HG03045 (cell line): ENCODE results near the gene FGA.
"Not testable (repeated sequence)": the region's sequence is repeated elsewhere in the genome, so short reads cannot be mapped to it uniquely, and the experiment has no call there.

Experiments used
- ATAC-seq: cut with Tn5 transposase; IDR thresholded peaks from one replicate; pipeline ENCODE4 v1.9.1; 2021; ENCODE audit warnings: mild to moderate bottlenecking, moderate library complexity; ENCODE audit not compliant: unreplicated experiment

The FGA gene

DNA sequence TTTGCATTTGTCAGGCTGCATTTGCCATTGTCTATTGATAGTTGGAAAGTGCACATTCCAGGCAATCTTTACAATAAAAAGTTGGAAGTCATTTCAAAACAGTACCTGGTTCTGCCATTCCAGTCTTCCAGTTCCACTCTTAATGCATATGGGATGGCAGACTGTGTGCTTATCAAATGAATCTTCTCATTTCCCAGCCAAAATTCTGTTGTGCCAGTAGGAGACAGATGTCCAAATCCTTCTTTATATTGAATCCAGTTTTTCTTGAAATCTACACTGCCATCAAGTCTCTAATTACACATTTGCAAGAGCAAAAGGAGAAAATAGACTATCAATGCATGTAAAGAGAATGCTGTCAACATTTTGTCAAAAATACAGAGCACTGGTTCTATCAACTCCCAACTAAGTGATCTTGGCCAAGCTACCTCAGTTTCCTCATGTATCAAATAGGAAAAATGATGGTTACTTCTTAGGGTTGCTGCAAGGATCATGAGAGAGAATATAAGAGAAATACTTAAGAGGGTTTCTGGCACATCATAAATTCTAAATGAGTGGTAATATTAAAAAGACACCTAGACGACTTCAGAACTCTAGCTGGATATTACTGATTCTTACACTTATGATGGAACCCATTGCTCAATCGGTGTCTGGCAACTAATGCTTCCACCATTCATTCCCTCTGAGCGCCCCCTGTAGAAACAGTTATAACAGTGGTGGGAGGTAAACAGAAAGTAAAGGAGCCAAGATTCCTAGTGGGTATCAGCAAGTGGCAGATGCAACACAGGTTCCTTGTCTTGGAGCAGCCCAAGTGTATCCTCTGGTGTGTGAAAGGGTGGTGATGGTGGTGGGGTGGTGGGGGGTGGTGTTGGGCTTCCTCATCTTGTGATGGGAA, 18.1 kb upstream of the FGA start:
- no peak for ATAC-seq

DNA sequence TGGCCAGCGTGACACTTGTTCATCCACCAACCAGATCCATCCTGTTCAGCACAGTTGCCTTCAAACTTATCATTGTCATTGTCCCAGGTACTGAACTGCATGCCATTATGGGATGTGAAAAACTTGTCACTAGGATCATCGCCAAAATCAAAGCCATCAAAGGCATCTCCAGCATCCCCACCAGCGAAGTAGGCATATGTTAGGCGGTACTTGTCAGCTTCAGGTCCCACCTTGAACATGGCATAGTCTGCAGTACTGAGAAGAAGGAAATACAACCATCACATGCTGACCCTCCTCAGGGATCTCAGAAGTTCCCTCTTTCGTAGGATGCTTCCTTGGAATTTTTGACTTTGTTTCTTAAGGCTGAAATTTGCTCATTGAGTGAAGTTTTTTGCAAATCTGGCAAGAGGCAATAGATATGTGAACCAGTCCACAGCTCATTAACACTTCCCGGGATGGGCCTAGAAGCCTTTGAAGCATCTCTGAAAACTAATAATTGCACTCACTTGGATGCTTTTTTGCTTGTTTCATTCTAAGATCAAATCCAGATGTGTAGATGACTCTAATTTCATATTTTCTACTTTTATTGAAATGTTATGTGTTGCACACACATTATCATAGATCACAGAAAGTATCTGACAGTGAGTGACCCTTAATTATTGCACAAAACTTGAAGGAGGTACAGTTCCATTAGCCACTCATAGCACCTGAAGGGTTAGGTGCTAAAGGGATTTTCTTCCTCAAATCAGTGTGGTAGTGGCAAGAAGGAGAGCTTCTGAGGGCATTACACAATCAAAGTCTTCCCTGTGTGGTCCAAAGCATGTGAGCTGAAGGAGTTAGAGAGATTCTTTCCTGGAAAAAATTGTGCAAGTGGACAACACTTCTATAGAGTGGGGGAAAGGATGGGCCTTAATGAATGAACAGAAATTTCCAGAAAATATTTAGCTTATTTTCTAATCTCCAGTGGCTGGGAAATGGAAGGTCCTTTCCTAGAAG, 16.5 kb upstream of the FGA start:
- no peak for ATAC-seq

DNA sequence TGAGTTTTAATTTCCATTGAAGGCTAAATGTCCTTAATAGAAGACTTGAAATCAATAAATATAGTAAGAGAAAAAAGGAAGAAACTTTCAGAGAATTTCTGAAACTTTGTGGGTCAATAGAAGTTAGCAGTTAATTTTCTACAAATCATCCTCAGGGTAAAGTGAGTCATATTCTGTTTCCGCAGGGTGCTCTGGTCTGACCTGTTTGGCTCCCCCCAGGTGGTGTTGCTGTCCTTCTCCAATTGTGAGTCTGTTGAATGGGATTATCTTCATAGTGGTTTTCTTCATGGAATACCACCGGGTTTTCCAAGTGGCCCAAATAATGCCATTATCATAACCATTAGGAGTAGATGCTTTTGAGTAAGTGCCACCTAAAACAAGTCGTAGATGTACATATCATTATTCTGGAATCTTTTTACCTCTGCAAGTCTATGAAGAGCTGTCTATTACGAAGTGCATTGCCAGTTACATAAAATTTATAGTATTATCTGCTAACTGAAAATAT, 14.2 kb upstream of the FGA start:
- no peak for ATAC-seq

DNA sequence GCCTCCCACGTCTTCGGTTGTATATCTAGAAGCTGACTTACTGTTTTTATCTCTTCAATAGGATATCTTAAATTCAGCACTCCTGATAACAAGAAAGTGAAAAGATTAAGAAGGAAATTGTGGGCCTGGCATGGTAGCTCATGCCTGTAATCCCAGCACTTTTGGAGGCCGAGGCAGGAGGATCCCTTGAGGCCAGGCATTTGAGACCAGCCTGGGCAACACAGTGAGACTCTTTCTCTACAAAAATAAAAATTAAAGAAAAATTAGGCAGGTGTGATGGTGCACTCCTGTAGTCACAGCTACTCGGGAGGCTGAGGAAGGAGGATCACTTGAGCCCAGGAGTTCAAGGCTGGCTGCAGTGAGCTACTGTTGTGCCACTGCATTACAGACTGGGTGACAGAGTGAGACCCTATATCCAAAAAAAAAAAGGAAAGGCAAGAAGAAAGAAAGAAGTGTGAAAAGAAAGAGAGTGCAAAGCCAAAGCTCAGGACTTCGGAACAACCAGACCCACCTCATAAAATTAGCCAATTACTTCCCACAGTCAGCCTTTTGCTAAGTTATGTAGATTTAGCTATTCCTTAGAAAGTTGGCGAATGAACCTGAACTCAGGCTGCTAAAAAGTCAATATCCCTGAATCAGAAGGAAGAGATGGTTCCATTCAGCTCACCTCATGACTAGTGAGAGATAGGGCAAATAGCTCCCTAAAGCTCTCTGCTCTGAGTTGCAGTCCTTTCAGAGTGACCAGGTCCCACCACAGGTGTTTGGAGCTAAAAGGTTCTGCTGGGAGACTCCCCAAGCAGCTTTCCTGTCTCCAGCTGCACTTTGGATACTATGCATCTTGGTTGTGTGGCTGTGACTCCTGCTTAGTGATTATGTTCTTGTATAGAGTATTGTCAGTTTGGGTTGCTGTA, 12.7 kb upstream of the FGA start:
- no peak for ATAC-seq

DNA sequence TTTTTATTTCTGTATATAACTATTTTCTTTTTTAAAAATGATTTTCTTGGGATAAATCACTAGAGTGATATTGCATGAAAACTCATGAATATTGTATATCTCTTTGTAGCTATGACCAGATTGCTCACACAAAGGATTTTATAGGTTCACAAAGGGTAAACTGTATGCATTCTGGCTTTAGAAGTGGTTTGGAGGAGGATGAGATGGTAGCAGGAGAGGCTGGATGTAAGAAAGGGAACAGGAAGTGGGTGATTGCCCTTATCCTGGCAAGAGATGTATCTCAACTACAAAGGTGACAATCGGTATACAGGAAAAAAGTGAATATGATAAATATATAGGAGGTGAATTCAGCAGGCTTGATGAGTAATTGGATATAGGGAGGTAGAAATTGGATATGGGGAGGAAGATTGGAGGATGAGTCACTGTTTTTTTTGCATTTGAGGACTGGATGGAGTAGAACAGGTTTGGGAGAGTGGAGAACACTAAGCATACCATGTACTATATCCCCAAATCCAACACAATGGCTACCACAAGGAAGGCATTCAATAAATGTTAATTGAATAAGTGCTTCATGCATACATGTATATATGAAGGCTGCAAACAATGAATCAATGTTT, 12.0 kb upstream of the FGA start:
- ATAC-seq = no peak

DNA sequence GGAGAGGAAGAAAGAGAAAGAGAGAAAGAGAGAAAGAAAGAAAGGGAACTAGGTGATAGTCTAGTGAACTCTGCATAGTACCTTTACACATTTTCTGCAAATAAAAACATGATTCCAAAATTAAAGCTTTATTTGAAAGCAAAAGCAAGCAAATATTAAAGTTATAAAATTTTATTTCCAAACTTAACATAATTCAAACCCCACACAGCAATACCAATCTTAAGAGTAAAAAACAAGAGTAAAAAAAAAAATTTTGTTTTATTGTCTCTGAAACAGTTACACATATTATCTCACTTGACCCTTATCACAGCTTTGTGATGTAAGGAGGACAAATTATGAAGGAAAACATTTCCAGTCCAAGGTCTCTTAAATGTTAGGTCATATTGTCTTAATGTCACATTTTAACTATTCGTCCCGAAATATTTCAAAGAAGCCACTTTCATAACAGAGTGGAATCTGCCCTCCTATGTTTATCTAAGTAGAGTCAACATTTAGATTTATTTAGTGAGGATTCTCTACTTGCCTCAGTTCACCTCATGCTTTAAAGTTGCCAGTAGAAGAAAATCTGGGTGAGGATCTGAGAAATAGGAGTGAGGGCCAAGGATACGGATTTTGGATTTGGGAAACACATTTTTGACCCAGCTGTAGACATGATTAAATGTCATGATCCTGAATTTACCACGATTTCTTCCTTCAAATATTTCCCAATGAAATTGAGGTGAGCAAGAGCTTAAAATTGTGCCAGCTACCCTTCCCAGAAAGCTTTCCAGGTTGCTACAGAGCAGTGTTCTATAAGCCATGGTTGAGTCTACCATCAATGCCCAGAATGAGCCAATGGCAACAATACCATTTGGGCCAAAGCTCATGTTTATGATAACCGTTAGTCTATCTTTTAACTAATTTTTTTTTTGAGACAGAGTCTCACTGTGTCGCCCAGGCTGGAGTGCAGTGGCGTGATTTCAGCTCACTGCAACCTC, 7.5 kb upstream of the FGA start:
- no peak for ATAC-seq

DNA sequence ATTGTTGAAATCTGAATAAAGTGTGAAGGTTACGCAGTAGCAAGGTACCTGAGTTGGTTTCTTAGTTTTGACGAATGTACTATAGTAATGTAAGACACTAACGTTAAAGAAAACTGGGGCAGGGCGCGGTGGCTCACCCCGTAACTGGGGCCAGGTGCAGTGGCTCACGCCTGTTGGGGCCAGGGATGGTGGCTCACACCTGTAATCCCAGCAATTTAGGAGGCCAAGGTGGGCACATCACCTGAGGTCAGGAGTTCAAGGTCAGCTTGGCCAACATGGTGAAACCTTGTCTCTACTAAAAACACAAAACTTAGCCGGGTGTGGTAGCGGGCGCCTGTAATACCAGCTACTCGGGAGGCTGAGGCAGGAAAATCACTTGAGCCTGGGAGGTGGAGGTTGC, 6.7 kb upstream of the FGA start:
- not testable (repeated sequence) for ATAC-seq

DNA sequence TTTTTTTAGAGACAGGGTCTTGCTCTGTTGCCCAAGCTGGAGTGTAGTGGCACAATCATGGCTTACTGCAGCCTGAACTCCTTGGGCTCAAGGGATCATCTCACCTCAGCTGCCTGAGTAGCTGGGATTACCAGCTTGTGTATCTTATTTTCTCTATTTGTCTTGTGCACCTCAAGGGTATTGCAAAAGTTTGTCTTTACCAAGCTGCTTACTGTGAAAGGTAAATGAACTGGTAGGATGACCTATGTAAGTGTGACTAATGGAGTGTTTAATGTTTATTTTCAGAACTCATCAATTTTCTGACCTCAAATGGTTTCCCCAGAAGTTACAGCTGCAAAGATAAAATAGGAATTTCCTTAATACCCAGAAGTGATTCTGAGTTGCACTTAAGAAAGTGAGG, 5.3 kb upstream of the FGA start:
- ATAC-seq = no peak

DNA sequence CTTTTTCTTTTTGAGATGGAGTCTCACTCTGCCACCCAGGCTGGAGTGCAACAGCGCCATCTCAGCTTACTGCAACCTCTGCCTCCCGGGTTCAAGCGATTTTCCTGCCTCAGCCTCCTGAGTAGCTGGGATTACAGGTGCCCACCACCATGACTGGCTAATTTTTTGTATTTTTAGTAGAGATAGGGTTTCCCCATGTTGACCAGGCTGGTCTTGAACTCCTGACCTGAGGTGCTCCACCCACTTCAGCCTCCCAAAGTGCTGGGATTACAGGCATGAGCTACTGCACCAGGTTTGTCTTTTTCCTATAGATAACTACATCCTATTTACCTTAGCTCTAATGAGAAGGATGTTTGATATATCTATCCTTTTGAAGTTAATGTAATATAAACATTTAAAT, 3.8 kb upstream of the FGA start:
- not testable (repeated sequence) for ATAC-seq

DNA sequence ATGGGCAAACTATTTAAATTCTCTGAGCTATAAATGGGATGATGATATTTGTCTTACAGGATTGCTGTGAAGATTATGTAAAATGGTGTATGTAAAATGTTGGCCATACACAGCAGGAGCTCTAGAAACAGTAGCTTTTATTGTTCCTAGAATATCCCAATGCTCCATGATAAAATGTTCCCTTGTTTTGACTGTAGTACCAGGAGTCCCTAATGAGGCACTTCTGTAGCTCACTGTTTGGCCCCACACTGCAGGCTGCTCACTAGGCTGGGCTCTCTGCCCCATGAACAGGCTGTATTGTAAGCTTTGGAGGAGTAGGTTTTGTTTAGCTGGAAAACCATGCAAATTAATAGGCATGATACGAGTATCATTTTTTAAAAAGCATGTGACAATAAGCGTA, 3.3 kb upstream of the FGA start:
- no peak for ATAC-seq

DNA sequence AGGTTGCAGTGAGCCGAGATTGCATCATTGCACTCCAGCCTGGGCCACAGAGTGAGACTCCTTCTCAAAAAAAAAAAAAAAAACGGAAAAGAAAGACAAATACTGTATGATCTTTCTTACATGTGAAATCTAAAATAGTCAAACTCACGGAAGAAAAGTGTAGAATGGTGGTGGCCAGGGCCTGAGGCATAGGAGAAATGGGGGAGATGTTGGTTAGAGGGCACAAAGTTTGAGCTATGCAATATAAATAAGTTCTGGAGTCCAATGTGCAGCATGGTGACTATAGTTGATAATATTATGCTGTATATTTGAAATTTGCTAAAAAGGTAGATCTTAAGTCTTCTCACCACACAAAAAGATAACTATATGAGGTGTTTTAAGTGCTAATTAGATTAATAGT, 1.3 kb upstream of the FGA start:
- no peak for ATAC-seq

DNA sequence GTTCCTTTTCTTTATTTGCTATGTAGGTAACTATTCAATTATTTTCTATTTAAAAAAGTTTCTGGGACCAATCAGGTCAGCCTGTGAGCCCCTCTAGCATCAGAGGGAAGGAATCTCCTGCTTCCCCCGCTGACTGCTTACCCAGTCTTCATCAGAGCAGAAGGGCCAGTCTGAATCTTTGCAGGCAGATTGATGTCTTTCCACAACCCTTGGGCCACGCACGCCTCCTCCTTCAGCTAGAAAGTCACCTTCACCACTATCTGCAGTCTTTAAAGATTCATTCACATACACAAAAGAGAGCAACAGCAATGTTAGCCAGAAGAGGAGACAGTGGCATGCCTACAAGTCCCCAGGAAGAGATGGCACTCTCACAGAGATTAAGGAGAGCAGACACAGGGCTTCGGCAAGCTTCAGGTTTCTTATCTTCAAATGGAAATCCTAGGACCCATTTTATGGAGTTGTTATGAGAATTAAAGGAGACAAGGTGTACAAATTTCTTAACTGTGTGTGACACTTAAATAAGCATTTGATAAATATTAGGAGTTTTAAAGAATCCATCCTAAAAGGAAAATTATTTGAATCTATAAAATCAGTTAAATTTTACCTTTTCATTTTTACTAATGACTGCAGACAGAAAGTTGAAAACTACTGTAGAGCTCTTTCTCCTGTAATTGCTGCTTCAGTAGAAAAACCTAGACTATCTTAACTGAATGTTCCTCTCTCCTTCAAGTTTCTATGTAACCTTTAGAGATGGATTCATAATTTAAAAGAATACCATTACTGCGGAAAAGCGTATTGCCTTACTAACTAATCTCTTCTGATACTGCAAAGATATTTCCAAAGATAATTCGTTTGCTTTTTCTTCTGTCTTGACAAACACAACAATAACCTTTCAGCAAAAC, 995 bp downstream of the FGA start:
- no peak for ATAC-seq

DNA sequence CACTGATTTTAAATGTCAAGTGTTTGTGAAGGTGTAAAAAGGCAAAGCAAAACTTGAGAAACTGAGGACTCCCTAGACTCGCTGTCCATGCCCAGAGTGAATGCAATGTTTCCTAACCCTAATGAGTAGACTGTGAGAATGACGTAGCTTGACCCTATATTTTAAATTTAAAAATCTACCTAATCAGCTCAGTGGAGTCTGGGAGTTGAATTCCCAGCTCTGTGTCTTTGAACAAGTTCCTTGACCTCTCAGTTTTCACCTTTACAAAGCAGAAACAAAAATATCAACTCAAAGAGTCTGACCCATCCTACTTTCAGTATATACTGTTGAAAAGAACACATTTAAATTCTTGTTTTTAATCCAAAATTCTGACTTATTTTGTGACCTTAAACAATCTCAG, 2.3 kb downstream of the FGA start:
- ATAC-seq = no peak

DNA sequence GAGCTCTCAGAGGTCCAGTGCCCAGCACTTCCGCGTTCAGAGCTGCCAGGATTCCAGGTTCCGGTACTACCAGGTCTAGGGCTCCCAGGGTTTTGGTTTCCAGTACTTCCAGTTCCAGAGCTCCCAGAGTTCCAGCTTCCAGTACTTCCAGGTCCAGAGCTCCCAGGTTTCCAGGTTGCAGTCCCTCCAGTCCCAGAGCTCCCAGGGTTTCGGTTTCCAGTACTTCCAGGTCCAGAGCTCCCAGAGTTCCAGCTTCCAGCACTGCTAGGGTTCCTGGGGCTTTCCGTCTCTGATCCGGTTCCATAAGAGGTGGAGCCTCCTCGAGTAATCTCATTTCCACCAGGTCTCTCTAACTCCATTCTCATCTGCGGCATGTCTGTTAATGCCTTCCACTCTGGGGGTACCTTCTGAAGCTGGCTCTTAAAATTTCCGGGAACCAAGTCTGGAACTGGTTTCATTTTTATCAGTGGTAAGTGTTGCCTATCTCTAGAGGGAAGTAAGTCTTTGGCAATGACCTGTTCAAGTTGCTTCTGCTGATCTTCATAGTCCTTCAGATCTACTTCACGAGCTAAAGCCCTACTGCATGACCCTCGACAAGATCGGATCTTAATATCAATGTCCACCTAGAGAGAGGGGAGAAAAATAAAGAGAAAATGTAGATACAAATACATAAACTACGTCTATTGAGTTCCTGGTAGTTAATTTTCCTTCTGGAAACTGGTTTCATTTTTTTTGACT, 4.1 kb downstream of the FGA start:
- ATAC-seq = no peak

DNA sequence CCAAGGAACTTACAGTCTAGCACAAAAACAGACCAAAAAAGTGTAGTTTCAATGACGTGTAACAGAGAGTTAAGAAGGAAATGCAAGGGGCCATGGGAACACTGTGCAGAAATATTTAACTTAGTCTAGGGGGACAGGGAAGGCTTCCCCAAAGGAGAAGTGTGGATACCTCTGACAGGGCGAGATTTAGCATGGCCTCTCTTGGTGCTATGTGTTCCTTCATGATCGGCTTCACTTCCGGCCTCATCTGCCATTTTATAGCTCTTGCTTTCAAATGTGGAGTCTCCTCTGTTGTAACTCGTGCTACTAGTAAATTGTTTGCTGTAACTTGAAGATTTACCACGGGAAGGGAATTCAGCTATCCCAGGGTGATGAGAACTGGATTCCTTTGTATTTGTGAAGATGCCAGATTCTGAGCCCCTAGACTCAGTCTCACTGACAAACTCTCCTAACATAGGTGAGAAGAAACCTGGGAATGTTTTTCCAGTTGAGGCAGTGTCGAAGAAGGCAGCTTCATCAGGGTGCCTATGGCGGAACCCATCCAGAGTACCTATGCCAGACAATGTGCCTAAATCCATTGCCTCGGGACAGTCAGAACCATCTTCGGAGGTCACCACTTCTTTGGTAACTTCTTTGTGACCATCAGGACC, 5.0 kb downstream of the FGA start:
- no peak for ATAC-seq

DNA sequence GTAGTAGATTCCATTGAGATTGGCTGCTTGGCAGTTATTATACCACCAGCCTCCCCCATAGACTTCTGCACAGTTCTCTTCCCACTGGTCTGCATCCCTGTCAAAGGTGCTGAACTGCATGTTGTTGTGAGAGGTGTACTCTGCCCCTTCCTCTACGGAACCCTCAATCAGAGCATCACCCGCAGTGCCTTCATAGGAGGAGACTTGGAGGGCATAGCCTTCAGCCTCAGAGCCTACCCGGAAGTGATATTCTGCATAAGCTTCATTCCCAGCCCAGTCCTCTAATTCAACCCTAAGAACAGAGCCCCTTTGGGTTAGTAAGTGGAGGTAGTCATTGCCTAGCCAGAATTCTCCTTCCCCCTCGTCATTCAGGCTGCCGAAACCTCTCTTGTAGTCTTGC, 6.3 kb downstream of the FGA start:
- no peak for ATAC-seq

DNA sequence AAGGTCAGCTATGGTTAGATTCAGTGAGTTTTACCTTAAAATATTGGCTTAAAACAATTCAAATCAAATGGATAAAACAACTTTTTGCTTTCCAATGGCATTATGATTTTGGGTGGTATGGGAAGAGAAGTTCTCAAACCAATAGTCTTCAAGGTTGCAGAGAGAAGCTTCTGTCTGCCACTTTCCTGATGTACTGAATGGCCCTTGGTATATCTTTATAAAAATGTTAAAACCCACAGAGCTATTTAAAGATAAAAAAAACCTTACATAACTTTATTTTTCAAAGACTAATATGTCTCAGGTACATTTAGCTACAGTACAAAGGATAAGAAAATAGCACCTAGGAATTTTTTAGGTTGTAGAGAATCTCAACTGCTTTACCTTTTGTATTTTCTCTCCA, 6.9 kb downstream of the FGA start:
- no peak for ATAC-seq
